HepG2 (cell line): Measurements from ENCODE around the gene MFN2. TPM values are rescaled to one million over a fixed set of nuclear protein-coding genes. Genes with fewer than 3 reads are reported as not detected.
A peak's percentile ranks its signal among the peaks of the same experiment; 100 is the strongest.

Experiments used
- ARNTL ChIP-seq: sonication (generic); formaldehyde crosslinking; IDR thresholded peaks from 2 replicates; pipeline ENCODE4 v1.4.0; 2020; ENCODE audit warnings: mild to moderate bottlenecking, missing genetic modification reagents
- FOXP1 ChIP-seq, 2 experiments: fragments of 450-650 bp in 1 of 2; IDR thresholded peaks; 2 replicates each; pipeline ENCODE4 v1.6.1; 2017 to 2018; ENCODE audit warnings: antibody characterized with exemption in 1 of 2
- GATAD2A ChIP-seq: IDR thresholded peaks from 2 replicates; pipeline ENCODE4 v1.6.1; 2016
- MAFG ChIP-seq: sonication (generic); formaldehyde crosslinking; IDR thresholded peaks from 2 replicates; pipeline ENCODE4 v1.5.1; 2020; ENCODE audit warnings: mild to moderate bottlenecking, missing genetic modification reagents
- NKX3-1 ChIP-seq: sonication (generic); formaldehyde crosslinking; IDR thresholded peaks from 2 replicates; pipeline ENCODE4 v1.5.0; 2020; ENCODE audit warnings: missing genetic modification reagents
- SPEN ChIP-seq: sonication (generic); formaldehyde crosslinking; IDR thresholded peaks from 2 replicates; pipeline ENCODE4 v1.5.1; 2020; ENCODE audit warnings: low read depth, mild to moderate bottlenecking, missing genetic modification reagents
- SRY ChIP-seq: sonication (generic); formaldehyde crosslinking; IDR thresholded peaks from 2 replicates; pipeline ENCODE4 v1.8.0; 2022; ENCODE audit warnings: mild to moderate bottlenecking, missing genetic modification reagents
- TRIM24 ChIP-seq: sonication (generic); formaldehyde crosslinking; IDR thresholded peaks from 2 replicates; pipeline ENCODE4 v1.8.0; 2022; ENCODE audit warnings: mild to moderate bottlenecking, missing genetic modification reagents
- U2AF1 ChIP-seq: fragments of 200-400 bp; formaldehyde crosslinking; optimal IDR thresholded peaks from 2 replicates; pipeline ENCODE3; 2017; ENCODE audit warnings: mild to moderate bottlenecking, low read depth, low read length
- ZKSCAN8 ChIP-seq: IDR thresholded peaks from 2 replicates; pipeline ENCODE4 v1.6.1; 2016; ENCODE audit warnings: borderline replicate concordance, missing genetic modification reagents, missing compliant biosample characterization
- ZNF20 ChIP-seq: sonication (generic); formaldehyde crosslinking; IDR thresholded peaks from 2 replicates; pipeline ENCODE4 v1.4.0; 2020; ENCODE audit warnings: mild to moderate bottlenecking, moderate library complexity, missing genetic modification reagents
- ZNF264 ChIP-seq: sonication (generic); formaldehyde crosslinking; IDR thresholded peaks from 2 replicates; pipeline ENCODE4 v1.4.0; 2020; ENCODE audit warnings: missing genetic modification reagents
- ZNF335 ChIP-seq: sonication (generic); formaldehyde crosslinking; IDR thresholded peaks from 2 replicates; pipeline ENCODE4 v1.4.0; 2020; ENCODE audit warnings: missing genetic modification reagents
- ZNF484 ChIP-seq: sonication (generic); formaldehyde crosslinking; IDR thresholded peaks from 2 replicates; pipeline ENCODE4 v1.5.1; 2020; ENCODE audit warnings: mild to moderate bottlenecking, low read depth, missing genetic modification reagents, borderline replicate concordance
- ZNF737 ChIP-seq: sonication (generic); formaldehyde crosslinking; IDR thresholded peaks from 2 replicates; pipeline ENCODE4 v1.5.0; 2020; ENCODE audit warnings: missing genetic modification reagents, mild to moderate bottlenecking, borderline replicate concordance
- ZNF747 ChIP-seq: sonication (generic); formaldehyde crosslinking; IDR thresholded peaks from 2 replicates; pipeline ENCODE4 v1.8.1; 2023; ENCODE audit warnings: missing genetic modification reagents, mild to moderate bottlenecking, borderline replicate concordance
- ZNF83 ChIP-seq: sonication (generic); formaldehyde crosslinking; IDR thresholded peaks from 2 replicates; pipeline ENCODE4 v1.4.0; 2020; ENCODE audit warnings: missing genetic modification reagents, mild to moderate bottlenecking, borderline replicate concordance
- polyA plus RNA-seq, 8 experiments: library from polyadenylated mRNA; depleted of rRNA in 3 of 8; stranded (reverse) in 7 of 8; unstranded in 1 of 8; fragments of >200 nt; fragmentation: Illumina TruSeq in 4 of 8; extraction: Trizol in 4 of 8; gene quantifications; 2 replicates each; pipeline versions ENCODE4 v1.2.1 to v1.2.3, GENCODE V29; 2011 to 2016; ENCODE audit warnings: low read depth in 4 of 8, missing spikeins in 1 of 8, mixed read lengths in 1 of 8; ENCODE audit not compliant: insufficient read depth in 1 of 8
- total RNA-seq, 5 experiments: library from RNA; depleted of rRNA; stranded (reverse); fragments of >200 nt; fragmentation: Illumina TruSeq; extraction: Trizol; gene quantifications; 2 replicates each; pipeline ENCODE4 v1.2.3, GENCODE V29; 2016; ENCODE audit warnings: low read depth in 1 of 5
- TF ChIP-seq, protein P1 (sequence below): sonication (generic); formaldehyde crosslinking; IDR thresholded peaks from 2 replicates; pipeline ENCODE4 v1.5.1; 2020; ENCODE audit warnings: mild to moderate bottlenecking, missing genetic modification reagents, borderline replicate concordance
- TF ChIP-seq, protein P2 (sequence below): sonication (generic); formaldehyde crosslinking; conservative IDR thresholded peaks from 2 replicates; pipeline ENCODE4 v1.8.1; 2023; ENCODE audit warnings: missing genetic modification reagents
- TF ChIP-seq, protein P3 (sequence below): sonication (generic); formaldehyde crosslinking; IDR thresholded peaks from 2 replicates; pipeline ENCODE4 v1.8.0; 2022; ENCODE audit warnings: missing genetic modification reagents, mild to moderate bottlenecking, inconsistent platforms, borderline replicate concordance
- TF ChIP-seq, protein P4 (sequence below): sonication (generic); formaldehyde crosslinking; IDR thresholded peaks from 2 replicates; pipeline ENCODE4 v1.8.0; 2022; ENCODE audit warnings: missing genetic modification reagents, mild to moderate bottlenecking, borderline replicate concordance
- TF ChIP-seq, protein P5 (sequence below): sonication (generic); formaldehyde crosslinking; IDR thresholded peaks from 2 replicates; pipeline ENCODE4 v1.5.0; 2020; ENCODE audit warnings: missing genetic modification reagents, mild to moderate bottlenecking, borderline replicate concordance

Gene MFN2
- total and polyA plus RNA-seq, 2 of the 13 experiments (the other 11 are each of a cell fraction or from before 2014, with no cell fraction given), result 38.7 to 60.9 TPM

DNA sequence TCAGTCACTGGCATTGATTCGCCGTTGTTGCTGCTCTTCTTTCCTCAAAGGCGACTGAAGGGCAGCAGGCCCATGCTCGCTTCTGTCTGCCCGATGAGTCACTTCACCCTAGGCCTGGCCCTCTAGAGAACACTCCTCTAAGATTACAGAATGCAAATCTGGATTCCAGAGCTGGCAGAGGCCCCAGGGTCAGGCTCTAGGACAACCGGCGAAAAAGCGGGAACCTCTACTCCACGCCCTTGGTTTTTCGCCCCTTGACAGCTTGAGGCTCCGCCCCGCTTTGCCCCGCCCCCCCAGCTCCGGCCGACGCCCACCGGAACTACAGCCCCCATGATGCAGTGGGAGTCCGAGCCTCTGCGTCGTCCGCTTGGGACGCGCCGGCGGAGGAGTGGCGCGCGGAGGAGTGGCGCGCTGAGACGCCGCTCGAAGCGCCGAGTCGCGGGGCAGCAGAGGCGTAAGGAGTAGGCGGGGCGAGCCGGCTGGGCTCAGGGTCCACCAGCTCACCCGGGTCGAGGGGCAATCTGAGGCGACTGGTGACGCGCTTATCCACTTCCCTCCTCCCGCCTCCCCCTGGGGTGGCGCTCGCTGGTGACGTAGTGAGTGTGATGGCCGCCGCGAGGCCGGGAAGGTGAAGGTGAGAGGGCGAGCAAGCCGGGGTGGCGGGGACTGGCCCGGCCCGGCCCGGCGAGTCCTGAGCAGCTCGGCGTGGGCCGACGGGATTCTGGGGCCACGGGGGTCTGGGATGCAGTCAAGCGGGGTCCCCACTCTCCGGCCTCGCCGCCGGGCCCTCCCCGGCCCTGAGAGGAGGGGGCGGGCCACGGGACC lies at the start of gene MFN2 (continued):
- TF ChIP-seq, protein P1, sequence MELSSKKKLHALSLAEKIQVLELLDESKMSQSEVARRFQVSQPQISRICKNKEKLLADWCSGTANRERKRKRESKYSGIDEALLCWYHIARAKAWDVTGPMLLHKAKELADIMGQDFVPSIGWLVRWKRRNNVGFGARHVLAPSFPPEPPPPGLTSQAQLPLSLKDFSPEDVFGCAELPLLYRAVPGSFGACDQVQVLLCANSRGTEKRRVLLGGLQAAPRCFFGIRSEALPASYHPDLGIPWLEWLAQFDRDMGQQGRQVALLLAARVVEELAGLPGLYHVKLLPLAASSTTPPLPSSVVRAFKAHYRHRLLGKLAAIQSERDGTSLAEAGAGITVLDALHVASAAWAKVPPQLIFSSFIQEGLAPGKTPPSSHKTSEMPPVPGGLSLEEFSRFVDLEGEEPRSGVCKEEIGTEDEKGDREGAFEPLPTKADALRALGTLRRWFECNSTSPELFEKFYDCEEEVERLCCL (CRISPR knock-in tag), result no peak
- no peak for TF ChIP-seq ZNF83 (CRISPR knock-in tag)
- TF ChIP-seq FOXP1 (IDR thresholded peaks at IDR 0.05), result no peak
- TF ChIP-seq FOXP1 (CRISPR knock-in tag; IDR thresholded peaks at IDR 0.05), result peak; percentile 66
- no peak for TF ChIP-seq MAFG (CRISPR knock-in tag)
- TF ChIP-seq GATAD2A (CRISPR knock-in tag), result no peak; the same call in 1 of the 2 replicates
- no peak for TF ChIP-seq ZNF20 (CRISPR knock-in tag)
- TF ChIP-seq, protein P2, sequence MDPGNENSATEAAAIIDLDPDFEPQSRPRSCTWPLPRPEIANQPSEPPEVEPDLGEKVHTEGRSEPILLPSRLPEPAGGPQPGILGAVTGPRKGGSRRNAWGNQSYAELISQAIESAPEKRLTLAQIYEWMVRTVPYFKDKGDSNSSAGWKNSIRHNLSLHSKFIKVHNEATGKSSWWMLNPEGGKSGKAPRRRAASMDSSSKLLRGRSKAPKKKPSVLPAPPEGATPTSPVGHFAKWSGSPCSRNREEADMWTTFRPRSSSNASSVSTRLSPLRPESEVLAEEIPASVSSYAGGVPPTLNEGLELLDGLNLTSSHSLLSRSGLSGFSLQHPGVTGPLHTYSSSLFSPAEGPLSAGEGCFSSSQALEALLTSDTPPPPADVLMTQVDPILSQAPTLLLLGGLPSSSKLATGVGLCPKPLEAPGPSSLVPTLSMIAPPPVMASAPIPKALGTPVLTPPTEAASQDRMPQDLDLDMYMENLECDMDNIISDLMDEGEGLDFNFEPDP (CRISPR knock-in tag), result no peak
- no peak for TF ChIP-seq TRIM24 (CRISPR knock-in tag)
- TF ChIP-seq ZNF264, result 0 out of 2 replicates have a peak, but pooled peaks have one; percentile 49
- no peak for TF ChIP-seq ZNF747 (CRISPR knock-in tag)
- TF ChIP-seq ZNF737 (CRISPR knock-in tag), result no peak
- TF ChIP-seq, protein P3, sequence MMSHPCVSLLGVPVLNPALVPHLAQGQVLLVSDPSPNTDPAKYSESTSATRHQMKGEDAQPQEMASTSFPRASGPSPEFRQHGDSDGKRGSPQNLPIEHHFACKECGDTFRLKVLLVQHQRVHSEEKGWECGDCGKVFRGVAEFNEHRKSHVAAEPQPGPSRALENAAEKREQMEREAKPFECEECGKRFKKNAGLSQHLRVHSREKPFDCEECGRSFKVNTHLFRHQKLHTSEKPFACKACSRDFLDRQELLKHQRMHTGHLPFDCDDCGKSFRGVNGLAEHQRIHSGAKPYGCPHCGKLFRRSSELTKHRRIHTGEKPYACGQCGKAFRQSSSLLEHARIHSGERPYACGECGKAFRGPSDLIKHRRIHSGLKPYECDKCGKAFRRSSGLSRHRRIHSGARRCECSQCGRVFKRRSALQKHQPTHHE, result 0 out of 2 replicates have a peak, but pooled peaks have one; percentile 33
- peak; percentile 93 for TF ChIP-seq SPEN (CRISPR knock-in tag)
- no peak for TF ChIP-seq ZKSCAN8 (CRISPR knock-in tag)
- 0 out of 2 replicates have a peak, but pooled peaks have one; percentile 51 for TF ChIP-seq SRY
- TF ChIP-seq ZNF484 (CRISPR knock-in tag), result no peak
- peak; percentile 63; the same call in 1 of the 2 replicates for TF ChIP-seq NKX3-1 (CRISPR knock-in tag)
- TF ChIP-seq, protein P4, sequence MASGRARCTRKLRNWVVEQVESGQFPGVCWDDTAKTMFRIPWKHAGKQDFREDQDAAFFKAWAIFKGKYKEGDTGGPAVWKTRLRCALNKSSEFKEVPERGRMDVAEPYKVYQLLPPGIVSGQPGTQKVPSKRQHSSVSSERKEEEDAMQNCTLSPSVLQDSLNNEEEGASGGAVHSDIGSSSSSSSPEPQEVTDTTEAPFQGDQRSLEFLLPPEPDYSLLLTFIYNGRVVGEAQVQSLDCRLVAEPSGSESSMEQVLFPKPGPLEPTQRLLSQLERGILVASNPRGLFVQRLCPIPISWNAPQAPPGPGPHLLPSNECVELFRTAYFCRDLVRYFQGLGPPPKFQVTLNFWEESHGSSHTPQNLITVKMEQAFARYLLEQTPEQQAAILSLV, result peak; percentile 58; the same call in 1 of the 2 replicates
- peak; percentile 58; the same call in 1 of the 2 replicates for TF ChIP-seq ARNTL
- TF ChIP-seq U2AF1, result no peak
- TF ChIP-seq, protein P5, sequence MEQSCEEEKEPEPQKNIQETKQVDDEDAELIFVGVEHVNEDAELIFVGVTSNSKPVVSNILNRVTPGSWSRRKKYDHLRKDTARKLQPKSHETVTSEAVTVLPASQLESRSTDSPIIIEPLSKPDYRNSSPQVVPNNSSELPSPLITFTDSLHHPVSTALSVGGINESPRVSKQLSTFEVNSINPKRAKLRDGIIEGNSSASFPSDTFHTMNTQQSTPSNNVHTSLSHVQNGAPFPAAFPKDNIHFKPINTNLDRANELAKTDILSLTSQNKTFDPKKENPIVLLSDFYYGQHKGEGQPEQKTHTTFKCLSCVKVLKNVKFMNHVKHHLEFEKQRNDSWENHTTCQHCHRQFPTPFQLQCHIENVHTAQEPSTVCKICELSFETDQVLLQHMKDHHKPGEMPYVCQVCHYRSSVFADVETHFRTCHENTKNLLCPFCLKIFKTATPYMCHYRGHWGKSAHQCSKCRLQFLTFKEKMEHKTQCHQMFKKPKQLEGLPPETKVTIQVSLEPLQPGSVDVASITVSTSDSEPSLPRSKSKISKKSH, result peak; percentile 48; the same call in 1 of the 2 replicates
- no peak for TF ChIP-seq ZNF335 (CRISPR knock-in tag)
